ENCODE results near the gene PITRM1. TPM values are rescaled to one million over a fixed set of nuclear protein-coding genes. Genes with fewer than 3 reads are reported as not detected.

The PITRM1 gene
- polyA plus RNA-seq, 1 donor from 2014 or later: 62.2 TPM

DNA sequence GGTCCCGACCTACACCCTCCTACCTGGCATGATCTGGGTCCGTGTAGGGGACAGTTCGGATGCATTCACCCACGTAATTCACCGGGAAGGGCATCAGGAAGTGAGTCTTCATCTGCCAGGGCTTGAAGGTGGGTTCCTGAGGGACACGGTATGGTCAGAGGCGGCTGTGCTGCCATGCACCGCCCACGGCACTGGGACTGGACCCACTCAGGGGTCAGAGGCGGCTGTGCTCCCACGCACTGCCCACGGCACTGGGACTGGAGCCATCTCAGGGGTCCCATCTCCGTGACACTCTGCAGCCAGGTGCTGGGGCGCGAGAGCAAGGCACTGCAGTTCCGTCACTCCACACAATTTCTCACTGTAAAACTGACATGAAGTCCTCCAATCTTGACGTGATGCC is 29.2 kb downstream of the PITRM1 start:
- Histone ChIP-seq H3K36me3 (ENCODE audit: insufficient read depth, low read length) (peaks cover 9% of the 10 kb centered on the region), H3K9me3 (ENCODE audit: low read length) (no peaks in the 10 kb centered on the region), H3K27me3 (ENCODE audit: insufficient read depth, low read depth, low read length) (no peaks in the 10 kb centered on the region), H3K9ac (ENCODE audit: low read length) (no peak overlapping the region), H3K4me2 (ENCODE audit: low read length) (no peak overlapping the region), H3F3A (ENCODE audit: insufficient read depth, low read length, poor library complexity, severe bottlenecking) (no peaks in the 10 kb centered on the region), H3K9me2 (ENCODE audit: insufficient read depth, low read length) (no peaks in the 10 kb centered on the region), H3K4me3 (ENCODE audit: low read length) (no peak overlapping the region), H2AFZ (ENCODE audit: low read depth, low read length) (no peak overlapping the region), H3K79me2 (replicated peaks; ENCODE audit: insufficient read depth, low read length) (no peaks in the 10 kb centered on the region), H4K20me1 (ENCODE audit: insufficient read depth) (no peaks in the 10 kb centered on the region), H3K27ac (ENCODE audit: low read length) (no peak overlapping the region)
- TF ChIP-seq MXI1 (conservative IDR thresholded peaks at IDR 0.05; ENCODE audit: poor library complexity, severe bottlenecking): no peak
- no peak for TF ChIP-seq EZH2 (IDR thresholded peaks at IDR 0.05; ENCODE audit: borderline replicate concordance, insufficient read depth, low read length, poor library complexity, severe bottlenecking)
- TF ChIP-seq, protein P1, sequence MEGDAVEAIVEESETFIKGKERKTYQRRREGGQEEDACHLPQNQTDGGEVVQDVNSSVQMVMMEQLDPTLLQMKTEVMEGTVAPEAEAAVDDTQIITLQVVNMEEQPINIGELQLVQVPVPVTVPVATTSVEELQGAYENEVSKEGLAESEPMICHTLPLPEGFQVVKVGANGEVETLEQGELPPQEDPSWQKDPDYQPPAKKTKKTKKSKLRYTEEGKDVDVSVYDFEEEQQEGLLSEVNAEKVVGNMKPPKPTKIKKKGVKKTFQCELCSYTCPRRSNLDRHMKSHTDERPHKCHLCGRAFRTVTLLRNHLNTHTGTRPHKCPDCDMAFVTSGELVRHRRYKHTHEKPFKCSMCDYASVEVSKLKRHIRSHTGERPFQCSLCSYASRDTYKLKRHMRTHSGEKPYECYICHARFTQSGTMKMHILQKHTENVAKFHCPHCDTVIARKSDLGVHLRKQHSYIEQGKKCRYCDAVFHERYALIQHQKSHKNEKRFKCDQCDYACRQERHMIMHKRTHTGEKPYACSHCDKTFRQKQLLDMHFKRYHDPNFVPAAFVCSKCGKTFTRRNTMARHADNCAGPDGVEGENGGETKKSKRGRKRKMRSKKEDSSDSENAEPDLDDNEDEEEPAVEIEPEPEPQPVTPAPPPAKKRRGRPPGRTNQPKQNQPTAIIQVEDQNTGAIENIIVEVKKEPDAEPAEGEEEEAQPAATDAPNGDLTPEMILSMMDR (IDR thresholded peaks at IDR 0.05; ENCODE audit: poor library complexity, severe bottlenecking): no peak
- TF ChIP-seq, protein P2, sequence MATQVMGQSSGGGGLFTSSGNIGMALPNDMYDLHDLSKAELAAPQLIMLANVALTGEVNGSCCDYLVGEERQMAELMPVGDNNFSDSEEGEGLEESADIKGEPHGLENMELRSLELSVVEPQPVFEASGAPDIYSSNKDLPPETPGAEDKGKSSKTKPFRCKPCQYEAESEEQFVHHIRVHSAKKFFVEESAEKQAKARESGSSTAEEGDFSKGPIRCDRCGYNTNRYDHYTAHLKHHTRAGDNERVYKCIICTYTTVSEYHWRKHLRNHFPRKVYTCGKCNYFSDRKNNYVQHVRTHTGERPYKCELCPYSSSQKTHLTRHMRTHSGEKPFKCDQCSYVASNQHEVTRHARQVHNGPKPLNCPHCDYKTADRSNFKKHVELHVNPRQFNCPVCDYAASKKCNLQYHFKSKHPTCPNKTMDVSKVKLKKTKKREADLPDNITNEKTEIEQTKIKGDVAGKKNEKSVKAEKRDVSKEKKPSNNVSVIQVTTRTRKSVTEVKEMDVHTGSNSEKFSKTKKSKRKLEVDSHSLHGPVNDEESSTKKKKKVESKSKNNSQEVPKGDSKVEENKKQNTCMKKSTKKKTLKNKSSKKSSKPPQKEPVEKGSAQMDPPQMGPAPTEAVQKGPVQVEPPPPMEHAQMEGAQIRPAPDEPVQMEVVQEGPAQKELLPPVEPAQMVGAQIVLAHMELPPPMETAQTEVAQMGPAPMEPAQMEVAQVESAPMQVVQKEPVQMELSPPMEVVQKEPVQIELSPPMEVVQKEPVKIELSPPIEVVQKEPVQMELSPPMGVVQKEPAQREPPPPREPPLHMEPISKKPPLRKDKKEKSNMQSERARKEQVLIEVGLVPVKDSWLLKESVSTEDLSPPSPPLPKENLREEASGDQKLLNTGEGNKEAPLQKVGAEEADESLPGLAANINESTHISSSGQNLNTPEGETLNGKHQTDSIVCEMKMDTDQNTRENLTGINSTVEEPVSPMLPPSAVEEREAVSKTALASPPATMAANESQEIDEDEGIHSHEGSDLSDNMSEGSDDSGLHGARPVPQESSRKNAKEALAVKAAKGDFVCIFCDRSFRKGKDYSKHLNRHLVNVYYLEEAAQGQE (IDR thresholded peaks at IDR 0.05; ENCODE audit: borderline replicate concordance): no peak
- TF ChIP-seq SMC3 (conservative IDR thresholded peaks at IDR 0.05; ENCODE audit: poor library complexity): no peak
- TF ChIP-seq RAD21 (conservative IDR thresholded peaks at IDR 0.05): no peak
- no peak for TF ChIP-seq POLR2AphosphoS5 (IDR thresholded peaks at IDR 0.05)
- TF ChIP-seq TAF1 (IDR thresholded peaks at IDR 0.05; ENCODE audit: low read depth): no peak
- no peak for TF ChIP-seq EP300 (conservative IDR thresholded peaks at IDR 0.05; ENCODE audit: poor library complexity, severe bottlenecking)

DNA sequence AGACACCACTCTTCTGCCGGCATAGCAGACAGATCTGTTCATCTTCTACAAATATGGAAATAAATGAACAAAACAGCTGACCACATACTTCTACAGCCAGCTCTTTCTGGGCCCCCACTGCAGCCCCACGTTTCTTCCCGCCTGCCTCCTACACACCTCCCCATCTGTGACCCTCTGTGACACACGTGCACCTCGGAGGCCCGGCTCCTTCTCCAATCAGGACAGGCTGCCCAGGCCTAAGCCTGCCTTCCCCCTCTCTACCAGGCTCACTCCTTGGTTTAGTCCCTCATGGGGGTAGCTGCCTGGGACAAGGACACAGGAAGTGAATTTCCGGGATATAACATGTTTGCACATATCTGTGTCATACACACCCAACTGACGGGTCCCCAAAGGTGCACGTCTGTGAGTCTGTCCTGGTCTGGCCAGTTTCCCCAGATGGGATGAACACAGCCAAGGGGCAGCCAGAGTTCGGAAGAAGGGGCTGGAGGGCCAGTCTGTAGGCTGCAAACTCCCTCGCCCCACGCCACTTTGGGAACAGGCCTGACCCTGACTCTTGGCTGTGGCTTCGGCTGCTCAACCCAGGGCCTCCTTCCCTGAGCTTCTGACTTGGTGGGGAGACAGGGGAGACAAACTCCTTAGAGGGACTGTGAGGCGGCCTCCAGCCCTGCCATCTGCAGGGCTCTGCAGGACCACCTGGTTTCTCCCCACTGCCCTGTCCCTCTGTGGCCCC is 30.3 kb downstream of the PITRM1 start:
- H3K4me2 ChIP-seq (ENCODE audit: low read length): no peak overlapping the region
- H3F3A ChIP-seq (ENCODE audit: insufficient read depth, low read length, poor library complexity, severe bottlenecking): no peaks in the 10 kb centered on the region
- no peaks in the 10 kb centered on the region for H3K9me2 ChIP-seq (ENCODE audit: insufficient read depth, low read length)
- no peaks in the 10 kb centered on the region for H4K20me1 ChIP-seq (ENCODE audit: insufficient read depth)
- H3K36me3 ChIP-seq (ENCODE audit: insufficient read depth, low read length): peaks cover 9% of the 10 kb centered on the region
- TF ChIP-seq TAF1 (IDR thresholded peaks at IDR 0.05; ENCODE audit: low read depth) (no peak), EZH2 (IDR thresholded peaks at IDR 0.05; ENCODE audit: borderline replicate concordance, insufficient read depth, low read length, poor library complexity, severe bottlenecking) (no peak), POLR2AphosphoS5 (IDR thresholded peaks at IDR 0.05) (no peak), MXI1 (conservative IDR thresholded peaks at IDR 0.05; ENCODE audit: poor library complexity, severe bottlenecking) (no peak), SMC3 (conservative IDR thresholded peaks at IDR 0.05; ENCODE audit: poor library complexity) (no peak), EP300 (conservative IDR thresholded peaks at IDR 0.05; ENCODE audit: poor library complexity, severe bottlenecking) (no peak), RAD21 (conservative IDR thresholded peaks at IDR 0.05) (no peak)
- TF ChIP-seq, protein P1 (IDR thresholded peaks at IDR 0.05; ENCODE audit: poor library complexity, severe bottlenecking): no peak
- TF ChIP-seq, protein P2 (IDR thresholded peaks at IDR 0.05; ENCODE audit: borderline replicate concordance): no peak
- H3K27me3 ChIP-seq (ENCODE audit: insufficient read depth, low read depth, low read length): no peaks in the 10 kb centered on the region
- no peaks in the 10 kb centered on the region for H3K9me3 ChIP-seq (ENCODE audit: low read length)
- no peak overlapping the region for H3K4me3 ChIP-seq (ENCODE audit: low read length)
- H3K27ac ChIP-seq (ENCODE audit: low read length): no peak overlapping the region
- no peak overlapping the region for H2AFZ ChIP-seq (ENCODE audit: low read depth, low read length)
- H3K9ac ChIP-seq (ENCODE audit: low read length): no peak overlapping the region
- no peaks in the 10 kb centered on the region for H3K79me2 ChIP-seq (replicated peaks; ENCODE audit: insufficient read depth, low read length)

All from neural cell (in vitro differentiated cells).